Activated CD8-positive, alpha-beta T cell treated with anti-CD3 and anti-CD28 coated beads for 36 hours (primary cell): ENCODE measurements around the gene KRTAP10-3. TPM values are rescaled to one million over a fixed set of nuclear protein-coding genes. Genes with fewer than 3 reads are reported as not detected.
"Not testable (repeated sequence)": the region's sequence is repeated elsewhere in the genome, so short reads cannot be mapped to it uniquely, and the experiment has no call there.

Experiments
- ATAC-seq: fragments of 200-7000 bp; cut with Tn5 transposase; one replicate; pipeline ENCODE4 v1.10.0; 2021; ENCODE audit warnings: mild to moderate bottlenecking, moderate library complexity
- CTCF ChIA-PET: fragments of 350-600 bp; sonication (Branson Sonifier 250); formaldehyde crosslinking; loops from one replicate; lab custom pipeline; 2021; ENCODE audit warnings: antibody characterized with exemption; lab: Charles Lee
- POLR2A ChIA-PET: fragments of 350-600 bp; sonication (Branson Sonifier 250); formaldehyde crosslinking; loops from one replicate; lab custom pipeline; 2021; ENCODE audit warnings: antibody characterized with exemption; lab: Charles Lee
- DNase-seq: peaks from one replicate; pipeline ENCODE4 v3.0.0-alpha.2; 2020
- H3K27ac Mint-ChIP-seq: one replicate; pipeline ENCODE4 v1.8.0; 2021; ENCODE audit warnings: mild to moderate bottlenecking, mixed read lengths
- H3K27me3 Mint-ChIP-seq: one replicate; pipeline ENCODE4 v1.8.0; 2021; ENCODE audit warnings: mixed read lengths
- H3K36me3 Mint-ChIP-seq: one replicate; pipeline ENCODE4 v1.8.0; 2021; ENCODE audit warnings: low read depth, mixed read lengths
- H3K4me1 Mint-ChIP-seq: one replicate; pipeline ENCODE4 v1.8.0; 2021; ENCODE audit warnings: low read depth, mixed read lengths
- H3K4me3 Mint-ChIP-seq: one replicate; pipeline ENCODE4 v1.8.0; 2021; ENCODE audit warnings: mild to moderate bottlenecking, moderate library complexity, mixed read lengths
- H3K9me3 Mint-ChIP-seq: one replicate; pipeline ENCODE4 v1.8.0; 2021; ENCODE audit warnings: mixed read lengths
- CTCF ChIP-seq: fragments of 200-600 bp; IDR thresholded peaks from one replicate; pipeline ENCODE4 v1.8.0; 2022; ENCODE audit warnings: antibody characterized with exemption, mild to moderate bottlenecking
- intact Hi-C: fragments of 100-400 bp; cut with micrococcal nuclease; formaldehyde crosslinking; loops from one replicate; pipeline ENCODE4 v1.10.0; 2022
- total RNA-seq, 2 experiments: library from RNA; stranded (reverse); gene quantifications; one replicate each; pipeline ENCODE4 v1.2.3, GENCODE V29; 2021

Gene KRTAP10-3
- total RNA-seq, 2 experiments from 2014 or later, result not detected

GRCh38 chr21:44581158-44581557, 22.6 kb upstream of the KRTAP10-3 start:
- POLR2A ChIA-PET, result interaction anchor here (1.3 kb wide), 1 partner anchor 13 kb away, joined by 4 read pairs; no protein-coding TSS in a partner anchor
- no peak overlapping the region for H3K4me3 Mint-ChIP-seq
- H3K27ac Mint-ChIP-seq, result no peak overlapping the region
- TF ChIP-seq CTCF, result no peak
- peaks cover 9% of the 10 kb centered on the region for H3K36me3 Mint-ChIP-seq
- H3K9me3 Mint-ChIP-seq, result peaks cover 25% of the 10 kb centered on the region
- DNase-seq (no peak), ATAC-seq (no peak)
- intact Hi-C loops, result no loop called here
- H3K4me1 Mint-ChIP-seq, result peaks cover 6% of the 10 kb centered on the region
- CTCF ChIA-PET, result interaction anchor here (1.5 kb wide), 1 partner anchor 161 kb away, joined by 5 read pairs; no protein-coding TSS in a partner anchor
- H3K27me3 Mint-ChIP-seq, result no peaks in the 10 kb centered on the region

GRCh38 chr21:44580231-44580821, 21.7 kb upstream of the KRTAP10-3 start, which contains the start of gene KRTAP10-5:
Gene KRTAP10-5 (minus strand): TSS chr21:44580604. CDS start chr21:44580578, 26 bp downstream.
- POLR2A ChIA-PET, H3K27me3 Mint-ChIP-seq, H3K36me3 Mint-ChIP-seq, H3K4me3 Mint-ChIP-seq, H3K4me1 Mint-ChIP-seq, H3K27ac Mint-ChIP-seq, ATAC-seq, DNase-seq, intact Hi-C loops: not testable (repeated sequence)
- CTCF ChIA-PET, result interaction anchor here (1.5 kb wide), 1 partner anchor 162 kb away, joined by 5 read pairs; no protein-coding TSS in a partner anchor
- H3K9me3 Mint-ChIP-seq, result peaks cover 25% of the 10 kb centered on the region

- H3K9me3 Mint-ChIP-seq, result peaks cover 25% of the 10 kb centered on the region
- ATAC-seq (no peak), DNase-seq (no peak)
- no peak overlapping the region for H3K4me3 Mint-ChIP-seq
- H3K27ac Mint-ChIP-seq, result no peak overlapping the region
- CTCF ChIA-PET, result no interaction called here
- peaks cover 6% of the 10 kb centered on the region for H3K4me1 Mint-ChIP-seq
- TF ChIP-seq CTCF, result no peak
- H3K36me3 Mint-ChIP-seq, result peaks cover 9% of the 10 kb centered on the region
- intact Hi-C loops, result no loop called here
- POLR2A ChIA-PET, result no interaction called here
- H3K27me3 Mint-ChIP-seq, result peaks cover 2% of the 10 kb centered on the region
Observed at GRCh38 chr21:44579833-44580144, 21.2 kb upstream of the KRTAP10-3 start.

- Mint-ChIP-seq H3K9me3 (peaks cover 25% of the 10 kb centered on the region), H3K36me3 (peaks cover 9% of the 10 kb centered on the region), H3K27me3 (peaks cover 3% of the 10 kb centered on the region), H3K4me1 (peaks cover 6% of the 10 kb centered on the region), H3K27ac (no peak overlapping the region), H3K4me3 (no peak overlapping the region)
- DNase-seq, result no peak
- ChIA-PET POLR2A (no interaction called here), CTCF (no interaction called here)
- no peak for ATAC-seq
- no peak for TF ChIP-seq CTCF
- intact Hi-C loops, result no loop called here
Observed at GRCh38 chr21:44579056-44579832, 20.6 kb upstream of the KRTAP10-3 start.

GRCh38 chr21:44578371-44579055, 19.9 kb upstream of the KRTAP10-3 start:
- Mint-ChIP-seq H3K4me1 (no peaks in the 10 kb centered on the region), H3K36me3 (peaks cover 9% of the 10 kb centered on the region), H3K27me3 (peaks cover 3% of the 10 kb centered on the region), H3K27ac (no peak overlapping the region), H3K4me3 (no peak overlapping the region), H3K9me3 (peaks cover 25% of the 10 kb centered on the region)
- DNase-seq (no peak), ATAC-seq (no peak)
- TF ChIP-seq CTCF, result no peak
- ChIA-PET CTCF (interaction anchor here (0.6 kb wide), 1 partner anchor 546 kb away, joined by 3 read pairs; no protein-coding TSS in a partner anchor), POLR2A (no interaction called here)
- intact Hi-C loops, result no loop called here
